Ishikawa (cell line): Measurements from ENCODE around the gene DNAJC21.

Source experiments
- CEBPB ChIP-seq: IDR thresholded peaks from 2 replicates; pipeline ENCODE4 v1.6.1; 2012
- CREB1 ChIP-seq: IDR thresholded peaks from 2 replicates; pipeline ENCODE4 v1.6.1; 2012; ENCODE audit warnings: low read depth
- EGR1 ChIP-seq: IDR thresholded peaks from 2 replicates; pipeline ENCODE4 v1.6.1; 2012
- EP300 ChIP-seq: IDR thresholded peaks from 2 replicates; pipeline ENCODE4 v1.6.1; 2012; ENCODE audit warnings: borderline replicate concordance
- FOXM1 ChIP-seq: IDR thresholded peaks from 2 replicates; pipeline ENCODE4 v1.6.1; 2012; ENCODE audit warnings: low read depth, borderline replicate concordance
- NFIC ChIP-seq: IDR thresholded peaks from 2 replicates; pipeline ENCODE4 v1.6.1; 2012
- RAD21 ChIP-seq: IDR thresholded peaks from 2 replicates; pipeline ENCODE4 v1.6.1; 2012; ENCODE audit warnings: low read depth
- TAF1 ChIP-seq: IDR thresholded peaks from 2 replicates; pipeline ENCODE4 v1.6.1; 2012; ENCODE audit warnings: low read depth, mild to moderate bottlenecking
- TCF12 ChIP-seq: IDR thresholded peaks from 2 replicates; pipeline ENCODE4 v1.6.1; 2012; ENCODE audit warnings: low read depth
- TEAD4 ChIP-seq: IDR thresholded peaks from 2 replicates; pipeline ENCODE4 v1.6.1; 2012
- YY1 ChIP-seq: IDR thresholded peaks from 2 replicates; pipeline ENCODE4 v1.6.1; 2012; ENCODE audit warnings: low read depth
- ZBTB7A ChIP-seq: IDR thresholded peaks from 2 replicates; pipeline ENCODE4 v1.6.1; 2012; ENCODE audit warnings: low read depth
- TF ChIP-seq, protein P1 (sequence below): IDR thresholded peaks from 2 replicates; pipeline ENCODE4 v1.6.1; 2012
- TF ChIP-seq, protein P2 (sequence below): IDR thresholded peaks from 2 replicates; pipeline ENCODE4 v1.6.1; 2012
- TF ChIP-seq, protein P3 (sequence below): IDR thresholded peaks from 2 replicates; pipeline ENCODE4 v1.6.1; 2012; ENCODE audit warnings: low read depth, mild to moderate bottlenecking

Gene DNAJC21

DNA sequence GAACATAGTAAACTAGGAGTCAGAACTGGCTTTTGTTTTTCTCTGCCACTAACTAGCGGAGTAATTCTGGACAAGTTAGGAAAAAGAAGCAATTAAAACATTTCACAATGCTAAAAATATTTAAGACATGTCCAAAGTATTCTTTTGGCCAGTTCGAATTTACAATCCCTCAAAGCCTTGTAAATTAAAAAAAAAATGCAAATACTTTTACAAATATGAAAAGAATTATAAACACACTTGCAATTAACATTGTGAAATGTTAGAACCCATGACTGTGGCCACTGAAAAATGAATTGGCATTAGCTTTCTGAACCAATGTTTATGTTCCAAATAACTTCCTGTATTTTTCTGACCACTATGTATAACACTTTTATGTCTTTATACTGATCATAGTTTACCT is 16.3 kb upstream of the DNAJC21 start:
- TF ChIP-seq TAF1 (no peak), YY1 (no peak), CREB1 (no peak), EGR1 (no peak), FOXM1 (no peak), CEBPB (no peak), EP300 (no peak), ZBTB7A (no peak), TCF12 (no peak), TEAD4 (no peak), NFIC (no peak), RAD21 (no peak)
- TF ChIP-seq, protein P1, sequence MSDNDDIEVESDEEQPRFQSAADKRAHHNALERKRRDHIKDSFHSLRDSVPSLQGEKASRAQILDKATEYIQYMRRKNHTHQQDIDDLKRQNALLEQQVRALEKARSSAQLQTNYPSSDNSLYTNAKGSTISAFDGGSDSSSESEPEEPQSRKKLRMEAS: no peak
- TF ChIP-seq, protein P2, sequence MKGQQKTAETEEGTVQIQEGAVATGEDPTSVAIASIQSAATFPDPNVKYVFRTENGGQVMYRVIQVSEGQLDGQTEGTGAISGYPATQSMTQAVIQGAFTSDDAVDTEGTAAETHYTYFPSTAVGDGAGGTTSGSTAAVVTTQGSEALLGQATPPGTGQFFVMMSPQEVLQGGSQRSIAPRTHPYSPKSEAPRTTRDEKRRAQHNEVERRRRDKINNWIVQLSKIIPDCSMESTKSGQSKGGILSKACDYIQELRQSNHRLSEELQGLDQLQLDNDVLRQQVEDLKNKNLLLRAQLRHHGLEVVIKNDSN: no peak
- TF ChIP-seq, protein P3, sequence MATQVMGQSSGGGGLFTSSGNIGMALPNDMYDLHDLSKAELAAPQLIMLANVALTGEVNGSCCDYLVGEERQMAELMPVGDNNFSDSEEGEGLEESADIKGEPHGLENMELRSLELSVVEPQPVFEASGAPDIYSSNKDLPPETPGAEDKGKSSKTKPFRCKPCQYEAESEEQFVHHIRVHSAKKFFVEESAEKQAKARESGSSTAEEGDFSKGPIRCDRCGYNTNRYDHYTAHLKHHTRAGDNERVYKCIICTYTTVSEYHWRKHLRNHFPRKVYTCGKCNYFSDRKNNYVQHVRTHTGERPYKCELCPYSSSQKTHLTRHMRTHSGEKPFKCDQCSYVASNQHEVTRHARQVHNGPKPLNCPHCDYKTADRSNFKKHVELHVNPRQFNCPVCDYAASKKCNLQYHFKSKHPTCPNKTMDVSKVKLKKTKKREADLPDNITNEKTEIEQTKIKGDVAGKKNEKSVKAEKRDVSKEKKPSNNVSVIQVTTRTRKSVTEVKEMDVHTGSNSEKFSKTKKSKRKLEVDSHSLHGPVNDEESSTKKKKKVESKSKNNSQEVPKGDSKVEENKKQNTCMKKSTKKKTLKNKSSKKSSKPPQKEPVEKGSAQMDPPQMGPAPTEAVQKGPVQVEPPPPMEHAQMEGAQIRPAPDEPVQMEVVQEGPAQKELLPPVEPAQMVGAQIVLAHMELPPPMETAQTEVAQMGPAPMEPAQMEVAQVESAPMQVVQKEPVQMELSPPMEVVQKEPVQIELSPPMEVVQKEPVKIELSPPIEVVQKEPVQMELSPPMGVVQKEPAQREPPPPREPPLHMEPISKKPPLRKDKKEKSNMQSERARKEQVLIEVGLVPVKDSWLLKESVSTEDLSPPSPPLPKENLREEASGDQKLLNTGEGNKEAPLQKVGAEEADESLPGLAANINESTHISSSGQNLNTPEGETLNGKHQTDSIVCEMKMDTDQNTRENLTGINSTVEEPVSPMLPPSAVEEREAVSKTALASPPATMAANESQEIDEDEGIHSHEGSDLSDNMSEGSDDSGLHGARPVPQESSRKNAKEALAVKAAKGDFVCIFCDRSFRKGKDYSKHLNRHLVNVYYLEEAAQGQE: no peak

DNA sequence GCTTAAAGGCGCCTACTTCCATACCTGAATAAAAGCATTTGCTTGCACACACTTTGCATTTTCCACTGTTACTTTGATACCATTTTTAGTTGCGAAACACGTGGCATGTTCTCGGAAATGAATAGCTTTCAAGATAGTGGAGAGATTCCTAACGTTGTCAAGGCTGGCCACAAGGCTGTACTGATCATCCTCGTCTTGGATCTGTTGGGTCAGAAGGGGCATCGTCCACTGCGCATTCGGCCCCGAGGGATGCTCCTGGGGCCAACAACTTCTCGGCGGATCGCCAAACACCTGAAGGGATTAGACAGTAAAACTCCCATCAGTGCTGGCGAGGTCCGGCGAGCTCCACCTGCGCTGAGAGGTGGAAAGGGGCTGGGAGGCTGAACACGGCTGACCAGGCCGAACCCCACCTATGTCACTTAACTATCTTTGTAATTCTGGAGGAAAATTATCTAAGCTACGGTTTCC is 14.7 kb upstream of the DNAJC21 start:
- TF ChIP-seq TEAD4: no peak
- TF ChIP-seq, protein P1: peak; percentile 27; the same call in 1 of the 2 replicates

DNA sequence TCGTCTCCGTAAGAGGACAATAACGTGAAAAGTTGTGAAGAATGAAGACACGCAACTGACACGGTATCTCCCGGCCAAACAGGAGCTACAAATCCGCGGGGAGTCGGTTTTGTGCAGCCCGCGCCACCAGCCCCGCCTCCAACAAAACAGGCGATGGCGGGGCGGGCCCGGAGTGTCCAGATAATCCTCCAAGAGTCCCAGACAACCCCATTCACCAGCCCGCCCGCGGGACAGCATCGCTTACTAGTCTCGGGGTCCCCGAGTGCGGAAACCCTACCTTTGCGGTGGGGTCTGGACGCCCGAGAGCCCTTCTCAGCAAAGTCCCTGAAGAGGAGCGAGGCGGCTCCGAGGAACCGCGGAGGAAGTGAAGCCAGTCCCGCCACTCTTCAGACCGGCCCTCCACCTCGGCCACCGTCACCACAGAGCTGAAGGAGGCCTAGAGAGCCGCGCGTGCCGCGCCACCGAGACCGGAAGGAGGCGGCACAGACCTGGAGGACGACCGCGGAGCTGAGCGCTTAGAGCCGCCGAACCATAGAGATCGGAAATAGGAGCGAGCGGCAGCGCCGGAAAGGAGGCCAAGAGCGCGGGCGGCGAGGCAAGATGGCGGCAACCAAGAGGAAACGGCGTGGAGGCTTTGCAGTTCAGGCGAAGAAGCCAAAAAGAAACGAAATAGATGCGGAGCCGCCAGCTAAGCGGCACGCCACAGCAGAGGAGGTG is 14.1 kb upstream of the DNAJC21 start, which contains the start of the genes BRIX1 and RAD1:
Gene BRIX1, plus strand, starts transcription at position 573 of the 717 bp plus-strand sequence. Its CDS starts 28 bp downstream, at position 601.
Gene RAD1, minus strand, starts transcription at position 366 of the 717 bp plus-strand sequence. CDS start 612 bp downstream, outside the sequence.
- TF ChIP-seq CEBPB (no peak; the same call in 1 of the 2 replicates), TAF1 (peak; percentile 98), YY1 (peak; percentile 97), RAD21 (no peak), EP300 (no peak; the same call in 1 of the 2 replicates), CREB1 (no peak), ZBTB7A (no peak), FOXM1 (no peak), TEAD4 (peak; percentile 55; the same call in 1 of the 2 replicates), EGR1 (peak; percentile 84), NFIC (peak; percentile 30), TCF12 (peak; percentile 69)
- TF ChIP-seq, protein P3: peak; percentile 13; the same call in 1 of the 2 replicates
- TF ChIP-seq, protein P1: peak; percentile 92
- TF ChIP-seq, protein P2: no peak

DNA sequence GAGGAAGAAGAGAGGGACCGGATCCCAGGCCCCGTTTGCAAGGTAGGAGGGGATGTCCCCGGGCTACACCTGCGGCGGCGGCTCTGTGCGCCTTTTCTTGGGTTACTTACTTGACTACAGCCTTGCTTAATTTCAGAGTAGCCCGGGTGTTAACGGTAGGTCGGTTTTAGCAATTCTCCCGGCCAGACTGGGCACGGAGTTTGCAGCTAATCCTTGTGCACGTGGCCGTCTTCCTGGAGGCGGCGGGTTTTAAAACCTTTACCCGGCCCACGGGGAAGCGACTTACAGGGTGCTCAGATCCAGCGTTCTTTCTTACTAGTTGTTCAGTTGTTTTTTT is 13.5 kb upstream of the DNAJC21 start:
- TF ChIP-seq, protein P3: no peak
- TF ChIP-seq, protein P1: no peak
- TF ChIP-seq TAF1: no peak
- no peak for TF ChIP-seq NFIC
- TF ChIP-seq CREB1: no peak
- TF ChIP-seq EGR1: no peak
- TF ChIP-seq ZBTB7A: no peak
- TF ChIP-seq YY1: no peak
- TF ChIP-seq TCF12: no peak
- no peak for TF ChIP-seq TEAD4
- TF ChIP-seq, protein P2: no peak
